Prostate gland (tissue), 2 donors: Measurements from ENCODE around the gene F12.

ENCODE experiments used
- CTCF ChIP-seq, 4 experiments: fragments of 200-600 bp in 2 of 4; fragments of 450-650 bp in 2 of 4; sonication (generic) in 2 of 4; IDR thresholded peaks; 1 replicate in 3 of 4; 2 replicates in 1 of 4; pipeline ENCODE4 v1.5.1; 2016 to 2019; ENCODE audit warnings: antibody characterized with exemption in 4 of 4, mild to moderate bottlenecking in 2 of 4, moderate library complexity in 2 of 4
- POLR2A ChIP-seq: fragments of 450-650 bp; IDR thresholded peaks from one replicate; pipeline ENCODE4 v1.6.1; 2016; ENCODE audit warnings: antibody characterized with exemption, mild to moderate bottlenecking

- TF ChIP-seq CTCF (IDR thresholded peaks at IDR 0.05) (no peak), POLR2A (no peak)
Measured at GRCh38 chr5:177355162-177355867, 54.0 kb downstream of the F12 start.
